KMS-11 (cell line): ENCODE measurements around the gene RASSF3.

Experiments
- H2AFZ ChIP-seq: fragments of 200-600 bp; sonication (generic); 2 replicates; pipeline ENCODE4 v1.6.1; 2016; ENCODE audit warnings: antibody characterized with exemption, mixed run types, low read depth
- H3K27ac ChIP-seq: fragments of 200-600 bp; sonication (generic); 2 replicates; pipeline ENCODE4 v1.6.1; 2016; ENCODE audit warnings: mild to moderate bottlenecking, mixed run types
- H3K27me3 ChIP-seq: fragments of 200-600 bp; sonication (generic); 2 replicates; pipeline ENCODE4 v1.6.1; 2017; ENCODE audit warnings: mild to moderate bottlenecking, low read depth, mixed run types, moderate library complexity; ENCODE audit not compliant: insufficient read depth
- H3K36me3 ChIP-seq: fragments of 200-600 bp; sonication (generic); 2 replicates; pipeline ENCODE4 v1.6.1; 2017; ENCODE audit warnings: mild to moderate bottlenecking, mixed run types; ENCODE audit not compliant: insufficient read depth
- H3K4me1 ChIP-seq: fragments of 200-600 bp; sonication (generic); 2 replicates; pipeline ENCODE4 v1.6.1; 2016; ENCODE audit warnings: mild to moderate bottlenecking, low read depth, mixed run types; ENCODE audit not compliant: poor library complexity, severe bottlenecking
- H3K4me2 ChIP-seq: fragments of 200-600 bp; sonication (generic); 2 replicates; pipeline ENCODE4 v1.7.0; 2016; ENCODE audit warnings: mild to moderate bottlenecking, mixed run types
- H3K4me3 ChIP-seq: fragments of 200-600 bp; sonication (generic); IDR thresholded peaks from 2 replicates; pipeline ENCODE4 v1.6.1; 2017; ENCODE audit warnings: low read depth, low read length, mixed read lengths; ENCODE audit not compliant: insufficient read depth
- H3K79me2 ChIP-seq: fragments of 200-600 bp; sonication (generic); 2 replicates; pipeline ENCODE4 v1.6.1; 2016; ENCODE audit warnings: low read depth, mixed run types; ENCODE audit not compliant: insufficient read depth
- H3K9ac ChIP-seq: fragments of 200-600 bp; sonication (generic); 2 replicates; pipeline ENCODE4 v1.6.1; 2016; ENCODE audit warnings: mild to moderate bottlenecking, mixed run types
- H4K20me1 ChIP-seq: fragments of 200-600 bp; sonication (generic); 2 replicates; pipeline ENCODE4 v1.6.1; 2016; ENCODE audit warnings: mild to moderate bottlenecking, mixed run types; ENCODE audit not compliant: insufficient read depth
- CTCF ChIP-seq: fragments of 200-600 bp; sonication (generic); conservative IDR thresholded peaks from 2 replicates; pipeline ENCODE4 v1.6.1; 2017; ENCODE audit warnings: low read depth, mild to moderate bottlenecking, antibody characterized with exemption, low read length, moderate library complexity, mixed read lengths

RASSF3 gene

DNA sequence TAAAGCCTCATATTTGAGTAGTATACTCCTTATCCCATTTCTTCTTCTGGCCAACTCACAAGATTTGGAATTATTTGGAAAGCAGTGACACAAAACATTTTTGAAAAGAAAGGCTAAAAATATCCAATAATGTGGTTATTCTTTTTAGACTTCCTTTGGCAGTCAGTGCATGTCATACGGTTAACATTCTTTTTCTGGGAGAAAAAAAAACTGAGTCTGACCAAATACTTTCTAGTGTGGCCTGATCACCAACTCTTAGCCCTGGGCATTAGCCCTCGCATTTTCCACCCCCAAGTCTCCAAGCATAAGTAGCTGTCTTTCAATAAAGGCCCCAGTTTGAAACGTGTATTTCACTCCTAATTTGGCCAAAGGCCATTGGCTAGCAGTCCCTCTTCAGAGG, 5.9 kb downstream of the RASSF3 start:
- no peaks in the 10 kb centered on the region for H3K36me3 ChIP-seq
- TF ChIP-seq CTCF, result no peak
- no peak overlapping the region for H3K4me3 ChIP-seq
- peaks cover 33% of the 10 kb centered on the region for H3K4me1 ChIP-seq
- no peak overlapping the region for H3K4me2 ChIP-seq
- no peak overlapping the region for H2AFZ ChIP-seq
- no peaks in the 10 kb centered on the region for H3K27me3 ChIP-seq
- no peak overlapping the region for H3K27ac ChIP-seq
- H4K20me1 ChIP-seq, result no peaks in the 10 kb centered on the region; the same call in 1 of the 2 replicates
- peaks cover 96% of the 10 kb centered on the region for H3K79me2 ChIP-seq
- H3K9ac ChIP-seq, result no peak overlapping the region

- Histone ChIP-seq H3K4me2 (0 out of 2 replicates have a peak overlapping the region, but pooled peaks have one; percentile 0), H3K36me3 (no peaks in the 10 kb centered on the region), H3K9ac (no peak overlapping the region), H3K27me3 (no peaks in the 10 kb centered on the region), H3K79me2 (peaks cover 94% of the 10 kb centered on the region), H4K20me1 (no peaks in the 10 kb centered on the region; the same call in 1 of the 2 replicates), H3K4me3 (no peak overlapping the region), H2AFZ (no peak overlapping the region), H3K27ac (no peak overlapping the region), H3K4me1 (peaks cover 19% of the 10 kb centered on the region)
- no peak for TF ChIP-seq CTCF
These were observed 8.8 kb downstream of the RASSF3 start for GRCh38 chr12:64618953-64619590.

- no peak overlapping the region for H2AFZ ChIP-seq
- peaks cover 22% of the 10 kb centered on the region for H3K4me1 ChIP-seq
- H3K4me2 ChIP-seq, result no peak overlapping the region
- H3K27me3 ChIP-seq, result no peaks in the 10 kb centered on the region
- peaks cover 88% of the 10 kb centered on the region for H3K79me2 ChIP-seq
- no peak overlapping the region for H3K27ac ChIP-seq
- no peak overlapping the region for H3K4me3 ChIP-seq
- no peaks in the 10 kb centered on the region; the same call in 1 of the 2 replicates for H4K20me1 ChIP-seq
- H3K36me3 ChIP-seq, result no peaks in the 10 kb centered on the region
- no peak overlapping the region for H3K9ac ChIP-seq
- TF ChIP-seq CTCF, result no peak
These were observed 11.1 kb downstream of the RASSF3 start for GRCh38 chr12:64621257-64621942.

DNA sequence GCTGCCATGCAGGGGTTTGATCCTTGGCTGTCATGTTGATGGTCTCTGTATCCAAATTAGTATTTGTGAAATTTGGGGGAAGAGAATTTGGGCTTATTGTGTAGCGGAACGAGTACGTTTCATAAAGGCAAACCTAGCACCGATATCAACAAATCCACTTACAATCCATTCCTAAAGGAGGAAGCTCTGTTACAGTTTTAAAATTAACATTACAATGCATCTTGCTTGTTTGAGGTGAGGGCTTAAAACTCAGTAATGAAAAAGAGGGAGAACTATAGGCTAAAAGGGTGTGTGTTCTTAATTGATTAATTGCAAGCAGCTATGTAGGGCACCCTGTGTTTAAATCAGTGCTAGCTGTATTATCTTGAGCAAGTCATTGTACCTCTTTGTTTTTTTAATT, 13.7 kb downstream of the RASSF3 start:
- Histone ChIP-seq H3K4me3 (no peak overlapping the region), H3K4me2 (no peak overlapping the region), H3K79me2 (peaks cover 82% of the 10 kb centered on the region), H3K9ac (no peak overlapping the region), H4K20me1 (no peaks in the 10 kb centered on the region; the same call in 1 of the 2 replicates), H3K36me3 (no peaks in the 10 kb centered on the region), H3K27me3 (no peaks in the 10 kb centered on the region), H3K27ac (no peak overlapping the region), H3K4me1 (peaks cover 15% of the 10 kb centered on the region), H2AFZ (no peak overlapping the region)
- no peak for TF ChIP-seq CTCF
